HG03025 (cell line): ENCODE results near the gene ATG4D.
"Not testable (repeated sequence)": the region's sequence is repeated elsewhere in the genome, so short reads cannot be mapped to it uniquely, and the experiment has no call there.

ENCODE experiments used
- ATAC-seq: cut with Tn5 transposase; IDR thresholded peaks from one replicate; pipeline ENCODE4 v1.9.1; 2021; ENCODE audit warnings: mild to moderate bottlenecking, moderate library complexity; ENCODE audit not compliant: unreplicated experiment, low FRiP score

The ATG4D gene

DNA sequence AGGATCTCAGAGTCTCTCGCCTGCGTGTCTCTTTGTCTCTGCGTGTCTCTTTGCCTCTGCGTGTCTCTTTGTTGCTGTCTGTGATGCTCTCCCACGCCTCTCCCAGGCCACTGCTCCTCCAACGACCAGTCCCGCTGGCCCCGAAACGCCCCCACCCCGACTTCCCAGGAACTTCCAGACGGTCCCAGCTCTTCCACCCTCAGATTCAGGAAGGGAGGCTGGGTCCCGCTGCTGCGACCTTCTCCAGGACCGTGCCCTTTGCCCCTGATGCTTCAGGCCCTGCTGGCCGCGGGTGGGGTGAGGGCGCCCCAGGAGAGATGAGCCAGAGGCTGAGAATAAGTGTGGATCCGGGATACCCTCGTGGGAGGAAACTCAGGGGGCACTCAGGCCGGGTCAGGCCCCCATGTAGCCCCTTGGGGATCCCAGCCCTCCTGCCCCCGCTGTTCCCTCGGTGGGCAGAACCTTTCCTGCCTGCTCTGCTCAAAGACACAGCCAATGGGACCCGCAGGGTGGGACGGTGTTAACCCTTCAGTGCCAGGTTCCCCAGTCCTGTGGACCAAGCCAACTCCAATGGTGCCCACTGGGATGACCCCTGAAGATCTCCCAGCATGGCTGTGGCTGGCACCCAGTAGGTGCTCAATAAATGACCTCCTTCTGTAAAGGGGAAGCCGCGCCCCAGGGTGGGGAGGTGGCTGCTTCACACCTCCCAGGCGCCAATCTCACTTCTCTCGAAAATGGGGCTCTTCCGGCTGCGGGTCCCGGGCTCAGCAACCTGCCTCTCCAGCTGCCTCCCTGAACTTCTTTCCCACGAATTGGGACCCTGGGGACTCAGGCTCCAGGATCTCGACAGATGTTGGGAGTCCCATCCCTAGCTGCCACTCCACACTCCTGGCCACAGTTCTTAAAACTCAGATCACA is 25.0 kb upstream of the ATG4D start:
- no peak for ATAC-seq

DNA sequence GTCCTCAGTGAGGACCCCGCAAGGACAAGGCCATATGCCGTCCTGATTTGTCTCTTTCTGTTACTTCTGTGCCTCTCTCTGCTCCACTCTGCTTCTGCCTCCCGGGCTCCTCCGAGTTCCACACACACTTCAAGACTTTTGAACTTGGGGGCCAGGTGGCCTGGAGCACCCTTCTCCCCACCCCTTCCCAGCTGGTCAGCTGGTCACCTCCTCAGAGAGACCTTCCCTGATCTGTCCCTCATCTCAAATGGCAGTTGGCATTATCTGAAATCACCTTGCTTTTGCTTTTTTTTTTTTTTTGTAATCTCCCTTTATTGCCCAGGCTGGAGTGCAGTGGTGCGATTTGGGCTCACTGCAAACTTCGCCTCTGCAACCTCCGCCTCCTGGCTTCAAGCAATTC is 24.3 kb upstream of the ATG4D start:
- no peak for ATAC-seq

DNA sequence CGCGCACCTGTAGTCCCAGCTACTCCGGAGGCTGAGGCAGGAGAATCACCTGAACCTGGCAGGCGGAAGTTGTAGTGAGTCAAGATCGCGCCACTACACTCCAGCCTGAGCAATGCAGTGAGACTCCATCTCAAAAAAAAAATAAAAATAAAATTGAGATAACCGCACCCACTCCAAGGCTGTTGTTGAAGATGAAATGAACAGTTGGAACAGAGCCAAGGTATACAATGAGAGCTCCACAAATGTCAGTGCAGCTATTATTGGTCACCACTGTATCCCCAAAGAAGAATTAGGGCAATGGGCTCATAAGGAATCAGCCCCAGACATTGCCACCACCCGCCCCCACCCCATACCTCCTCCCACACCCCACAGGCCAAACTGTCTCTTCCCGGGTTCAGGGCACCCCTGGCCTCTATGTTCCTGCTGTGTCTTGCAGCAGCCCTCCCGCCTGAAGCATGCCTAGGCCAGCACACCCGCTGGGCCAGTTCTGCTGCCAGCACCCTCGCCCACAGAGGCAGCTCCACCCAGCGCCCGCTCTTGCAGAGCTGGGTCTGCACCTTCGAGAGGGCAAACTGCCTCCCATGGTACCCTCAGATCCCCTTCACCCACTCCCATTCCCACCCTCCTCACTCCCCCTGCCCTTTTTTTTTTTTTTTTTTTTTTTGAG is 22.9 kb upstream of the ATG4D start:
- no peak for ATAC-seq

DNA sequence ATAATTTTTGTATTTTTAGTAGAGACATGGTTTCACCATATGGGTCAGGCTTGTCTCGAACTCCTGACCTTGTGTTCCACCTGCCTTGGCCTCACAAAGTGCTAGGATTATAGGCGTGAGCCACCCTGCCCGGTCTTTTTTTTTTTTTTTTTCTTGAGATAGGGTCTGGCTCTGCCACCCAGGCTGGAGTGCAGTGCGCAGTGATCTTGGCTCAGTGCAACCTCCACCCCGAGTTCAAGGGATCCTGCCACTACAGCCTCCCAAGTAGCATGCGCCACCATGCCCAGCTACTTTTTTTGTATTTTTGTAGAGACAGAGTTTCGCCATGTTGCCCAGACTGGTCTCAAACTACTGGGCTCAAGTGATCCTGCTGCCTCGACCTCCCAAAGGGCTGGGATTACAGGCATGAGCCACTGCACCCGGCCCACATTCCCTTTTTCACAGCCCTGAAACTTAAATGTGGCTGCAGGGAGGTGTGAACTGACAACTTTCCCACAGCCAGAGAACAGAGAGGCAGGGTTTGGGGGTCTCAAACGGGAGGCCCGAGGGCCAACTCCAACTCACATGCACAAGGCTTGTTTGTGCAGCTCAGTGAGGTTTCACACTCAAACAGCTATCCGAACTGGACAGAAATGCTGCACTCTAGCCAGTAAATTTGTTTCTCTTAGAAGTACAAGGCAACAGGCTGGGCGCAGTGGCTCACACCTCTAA is 22.1 kb upstream of the ATG4D start:
- ATAC-seq, result no peak

DNA sequence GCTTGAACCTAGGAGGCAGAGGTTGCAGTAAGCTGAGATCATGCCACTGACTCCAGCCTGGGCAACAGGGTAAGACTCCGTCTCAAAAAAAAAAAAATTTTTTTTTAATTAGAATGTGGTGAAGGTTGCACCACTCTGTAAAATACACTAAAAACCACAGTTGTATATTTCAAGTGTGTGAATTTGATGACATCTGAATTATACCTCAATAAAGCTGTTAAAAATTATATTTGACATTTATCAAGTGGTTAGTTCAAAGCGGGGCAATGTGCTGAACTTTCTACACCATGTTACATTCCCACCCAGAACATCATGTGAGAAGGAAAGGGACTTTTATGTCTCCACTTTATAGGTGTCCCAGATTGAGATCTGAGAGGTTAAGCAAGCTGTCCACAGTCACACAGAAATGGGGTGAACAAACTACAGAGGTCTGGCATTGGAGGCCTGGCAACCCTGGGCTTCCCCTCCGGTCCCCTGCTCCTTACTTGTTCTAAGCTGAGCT is 20.5 kb upstream of the ATG4D start:
- ATAC-seq, result no peak

DNA sequence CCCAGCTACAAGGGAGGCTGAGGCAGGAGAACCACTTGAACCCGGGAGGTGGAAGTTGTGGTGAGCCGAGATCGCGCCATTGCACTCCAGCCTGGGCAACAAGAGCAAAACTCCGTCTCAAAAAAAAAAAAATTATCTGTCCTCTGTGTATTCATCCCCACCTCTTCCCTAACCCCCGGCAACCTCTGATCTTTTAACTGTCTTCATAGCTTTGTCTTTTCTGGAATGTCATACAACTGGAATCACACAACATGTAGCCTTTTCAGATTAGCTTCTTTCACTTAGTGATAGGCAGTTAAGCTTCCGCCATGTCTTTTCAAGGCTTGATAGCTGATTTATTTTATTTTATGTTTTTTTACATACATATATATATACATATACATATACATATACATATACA is 18.1 kb upstream of the ATG4D start:
- ATAC-seq, result no peak

DNA sequence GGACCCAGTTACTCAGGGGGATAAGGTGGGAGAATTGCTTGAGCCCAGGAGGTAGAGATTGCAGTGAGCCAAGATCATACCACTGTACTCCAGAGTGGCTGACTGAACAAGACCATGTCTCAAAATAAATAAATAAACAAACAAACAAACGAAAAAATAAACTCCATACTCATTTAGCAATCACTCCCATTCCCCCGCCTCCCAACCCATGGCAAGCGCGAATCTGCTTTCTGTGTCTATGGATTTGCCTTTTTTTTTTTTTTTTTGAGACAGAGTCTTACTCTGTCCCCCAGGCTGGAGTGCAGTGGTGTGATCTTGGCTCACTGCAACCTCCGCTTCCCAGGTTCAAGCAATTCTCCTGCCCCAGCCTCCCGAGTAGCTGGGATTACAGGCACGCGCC is 16.8 kb upstream of the ATG4D start:
- ATAC-seq, result not testable (repeated sequence)

DNA sequence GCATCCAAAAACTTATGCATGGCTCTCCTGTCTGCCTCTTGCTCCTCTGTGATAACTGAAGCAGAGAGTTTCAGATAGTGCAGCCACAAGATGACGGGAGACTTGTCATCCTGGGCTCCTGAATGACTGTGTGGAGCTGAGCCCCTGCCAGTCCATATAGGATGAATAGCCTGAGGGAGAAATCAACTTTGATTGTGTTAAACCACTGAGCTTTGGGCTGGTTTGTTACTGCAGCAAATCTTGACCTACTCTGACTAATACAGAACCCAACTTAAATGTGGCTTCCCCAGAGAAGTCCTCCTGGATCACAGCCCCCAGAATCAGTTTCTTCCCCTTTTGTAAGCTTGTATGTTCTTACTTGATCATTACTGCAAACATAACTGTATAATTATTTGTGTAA is 11.2 kb upstream of the ATG4D start:
- no peak for ATAC-seq

DNA sequence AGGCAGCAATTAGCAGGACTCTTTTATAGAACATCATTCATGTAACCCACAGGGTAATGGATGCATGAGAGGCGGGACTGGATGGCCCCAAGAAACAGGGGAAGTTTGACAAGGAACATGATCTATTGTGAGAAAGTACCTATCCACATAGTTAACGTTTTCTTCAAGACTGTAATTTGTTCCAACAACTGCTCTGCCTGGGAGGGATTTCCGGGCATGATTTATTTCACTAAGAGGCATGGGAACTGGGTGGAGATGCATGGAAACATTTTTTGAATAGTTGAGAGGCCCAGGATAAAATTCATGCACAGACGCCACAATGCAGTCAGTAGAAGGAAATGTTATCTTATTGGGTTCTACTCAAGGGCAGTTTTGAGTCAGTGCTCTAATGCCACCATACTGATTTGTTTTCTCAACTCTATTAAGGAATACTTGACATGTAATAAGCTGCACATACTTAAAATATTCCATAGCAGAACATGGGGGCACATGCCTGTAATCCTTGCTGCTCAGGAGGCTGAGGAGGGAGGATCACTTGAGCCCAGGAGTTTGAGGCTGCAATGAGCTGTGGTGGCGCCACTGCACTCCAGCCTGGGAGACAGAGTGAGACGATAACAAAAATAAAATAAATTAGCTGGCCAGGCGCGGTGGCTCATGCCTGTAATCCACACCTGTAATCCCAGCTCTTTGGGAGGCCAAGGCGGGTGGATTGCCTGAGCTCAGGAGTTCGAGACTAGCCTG is 9.9 kb upstream of the ATG4D start:
- ATAC-seq, result no peak

DNA sequence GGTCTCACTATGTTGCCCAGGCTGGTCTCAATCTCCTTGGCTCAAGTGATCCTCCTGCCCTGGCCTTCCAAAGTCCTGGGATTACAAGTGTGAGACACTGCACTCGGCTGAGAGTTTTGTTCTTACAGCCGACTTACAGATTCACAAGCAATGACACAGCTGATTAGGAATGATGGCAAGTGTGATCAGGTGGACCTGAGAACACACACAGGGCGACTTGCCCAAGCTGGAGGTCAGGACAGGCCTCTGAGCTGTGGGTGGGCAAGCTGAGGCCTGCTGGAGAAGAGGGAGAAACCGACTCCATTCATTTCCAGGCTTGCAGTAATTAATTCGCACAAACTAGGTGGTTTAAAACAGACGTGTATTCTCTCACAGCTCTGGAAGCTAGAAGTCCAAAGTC is 8.1 kb upstream of the ATG4D start:
- ATAC-seq, result no peak

DNA sequence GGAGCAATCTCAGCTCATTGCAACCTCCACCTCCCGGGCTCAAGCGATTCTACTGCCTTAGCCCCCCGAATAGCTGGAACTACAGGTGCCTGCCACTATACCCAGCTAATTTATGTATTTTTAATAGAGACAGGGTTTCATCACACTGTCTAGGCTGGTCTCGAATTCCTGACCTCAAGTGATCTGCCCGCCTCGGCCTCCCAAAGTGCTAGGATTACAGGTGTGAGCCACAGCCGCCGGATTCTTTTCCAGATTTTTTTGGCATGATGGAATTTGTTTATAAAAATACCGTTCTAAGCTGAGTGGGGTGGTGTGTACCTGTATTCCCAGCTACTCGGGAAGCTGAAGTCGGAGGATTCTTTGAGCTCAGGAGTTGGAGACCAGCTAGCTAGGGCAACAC is 6.0 kb upstream of the ATG4D start:
- no peak for ATAC-seq

DNA sequence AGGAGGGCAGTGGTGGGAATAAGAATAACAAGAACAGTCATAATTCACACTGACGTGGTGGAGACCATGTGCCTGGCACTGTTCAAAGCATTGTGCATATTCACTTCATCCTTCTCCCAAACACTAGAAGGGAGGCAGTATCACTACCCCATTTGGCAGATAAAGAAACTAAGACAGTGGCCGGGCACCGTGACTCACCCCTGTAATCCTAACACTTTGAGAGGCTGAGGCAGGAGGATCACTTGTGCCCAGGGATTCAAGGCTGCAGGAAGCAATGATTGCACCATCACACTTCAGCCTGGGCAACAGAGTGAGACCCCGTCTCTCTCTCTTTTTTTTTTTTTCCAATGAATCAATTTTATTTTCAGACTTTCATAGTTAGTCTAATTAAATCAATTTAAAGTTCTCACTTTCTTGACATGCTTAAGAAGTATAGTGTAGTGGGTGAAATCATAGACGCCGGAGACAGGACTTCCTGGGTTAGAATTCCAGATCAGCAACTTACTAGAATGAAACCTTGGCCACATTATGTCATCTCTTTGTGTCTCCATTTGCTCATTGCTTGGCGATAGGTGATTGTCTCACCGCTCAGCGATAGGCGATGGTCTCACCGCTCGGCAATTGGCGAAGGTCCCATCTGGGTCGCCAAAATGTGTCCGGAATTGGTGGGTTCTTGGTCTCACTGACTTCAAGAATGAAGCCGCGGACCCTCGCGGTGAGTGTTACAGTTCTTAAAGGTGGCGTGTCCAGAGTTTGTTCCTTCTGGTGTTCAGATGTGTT is 5.3 kb upstream of the ATG4D start:
- no peak for ATAC-seq

DNA sequence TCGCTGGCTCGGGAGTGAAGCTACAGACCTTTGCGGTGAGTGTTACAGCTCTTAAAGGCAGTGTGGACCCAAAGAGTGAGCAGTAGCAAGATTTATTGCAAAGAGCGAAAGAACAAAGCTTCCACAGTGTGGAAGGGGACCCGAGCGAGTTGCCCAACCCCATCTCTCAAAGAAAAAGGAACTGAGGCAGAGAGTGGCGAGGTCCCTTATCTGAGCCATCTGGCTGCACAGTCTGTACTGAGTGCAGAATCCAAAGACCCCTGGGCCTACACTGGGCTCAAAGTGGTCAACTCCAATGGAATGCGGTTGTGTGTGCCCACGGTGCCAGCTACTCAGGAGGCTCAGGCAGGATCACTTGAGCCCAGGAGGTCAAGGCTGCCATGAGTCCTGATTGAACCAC is 4.7 kb upstream of the ATG4D start:
- not testable (repeated sequence) for ATAC-seq

DNA sequence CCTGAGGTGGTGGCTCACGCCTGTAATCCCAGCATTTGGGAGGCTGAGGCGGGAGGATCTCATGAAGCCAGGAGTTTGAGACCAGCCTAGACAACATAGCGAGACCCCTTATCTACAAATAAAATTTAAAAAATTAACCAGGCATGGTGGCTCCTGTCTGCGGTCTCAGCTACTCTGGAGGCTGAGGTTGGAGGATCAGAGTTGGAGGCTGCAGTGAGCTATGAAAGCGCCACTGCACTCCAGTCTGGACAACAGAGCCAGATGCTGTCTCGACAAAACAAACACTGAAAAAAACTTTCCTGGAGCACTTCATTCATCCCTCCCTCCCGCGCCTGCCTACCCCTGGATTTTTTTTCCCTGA is 665 bp upstream of the ATG4D start:
- no peak for ATAC-seq

DNA sequence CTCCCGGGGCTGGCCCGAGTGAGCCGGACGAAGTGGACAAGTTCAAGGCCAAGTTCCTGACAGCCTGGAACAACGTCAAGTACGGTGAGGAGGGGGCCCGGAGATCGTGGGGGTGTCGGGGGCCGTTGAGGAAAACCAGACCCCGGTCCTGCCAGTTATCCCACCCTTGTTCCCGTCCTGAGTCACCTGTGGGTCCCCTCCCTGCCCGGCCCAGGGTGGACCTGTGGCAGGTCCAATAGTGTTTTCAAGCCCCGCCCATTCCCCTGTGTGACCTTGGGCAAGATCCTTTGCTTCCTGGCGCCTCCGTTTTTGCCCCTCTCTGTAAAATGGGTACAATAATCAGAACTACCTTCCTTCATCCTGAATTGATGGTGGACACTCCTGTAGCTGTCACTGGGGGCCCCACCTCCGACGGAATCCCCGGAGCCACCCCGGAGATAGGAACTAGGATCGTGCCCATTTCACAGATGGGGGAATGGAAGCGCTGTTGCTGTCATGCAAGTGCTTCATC is 593 bp downstream of the ATG4D start:
- peak; percentile 28 for ATAC-seq

DNA sequence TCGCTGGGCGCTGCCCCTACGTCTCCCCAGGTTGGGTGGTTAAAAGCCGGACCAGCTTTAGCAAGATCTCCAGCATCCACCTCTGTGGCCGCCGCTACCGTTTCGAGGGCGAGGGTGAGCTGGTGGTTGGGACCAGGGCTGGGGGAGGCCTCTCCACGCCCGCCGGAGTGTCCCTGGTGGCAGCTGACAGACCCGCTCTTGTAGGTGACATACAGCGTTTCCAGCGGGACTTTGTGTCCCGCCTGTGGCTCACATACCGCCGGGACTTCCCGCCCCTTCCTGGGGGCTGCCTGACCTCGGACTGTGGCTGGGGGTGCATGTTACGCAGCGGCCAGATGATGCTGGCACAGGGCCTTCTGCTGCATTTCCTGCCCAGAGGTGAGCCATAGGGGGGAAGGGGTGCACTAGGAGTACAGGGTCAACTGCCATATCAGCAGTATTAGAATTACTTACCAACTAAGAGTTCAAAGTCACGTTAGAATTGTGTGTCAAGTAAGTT is 1.1 kb downstream of the ATG4D start:
- ATAC-seq, result no peak

DNA sequence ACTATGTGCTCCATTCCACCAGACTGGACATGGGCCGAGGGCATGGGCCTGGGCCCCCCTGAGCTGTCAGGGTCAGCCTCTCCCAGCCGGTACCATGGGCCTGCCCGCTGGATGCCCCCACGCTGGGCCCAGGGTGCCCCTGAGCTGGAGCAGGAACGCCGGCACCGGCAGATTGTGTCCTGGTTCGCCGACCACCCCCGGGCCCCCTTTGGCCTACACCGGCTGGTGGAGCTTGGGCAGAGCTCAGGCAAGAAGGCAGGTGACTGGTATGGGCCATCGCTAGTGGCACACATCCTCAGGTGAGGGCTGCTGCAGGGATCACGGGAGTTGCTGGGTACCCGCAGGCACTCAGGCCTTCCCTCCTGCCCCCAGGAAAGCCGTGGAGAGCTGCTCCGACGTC is 3.1 kb downstream of the ATG4D start:
- no peak for ATAC-seq

DNA sequence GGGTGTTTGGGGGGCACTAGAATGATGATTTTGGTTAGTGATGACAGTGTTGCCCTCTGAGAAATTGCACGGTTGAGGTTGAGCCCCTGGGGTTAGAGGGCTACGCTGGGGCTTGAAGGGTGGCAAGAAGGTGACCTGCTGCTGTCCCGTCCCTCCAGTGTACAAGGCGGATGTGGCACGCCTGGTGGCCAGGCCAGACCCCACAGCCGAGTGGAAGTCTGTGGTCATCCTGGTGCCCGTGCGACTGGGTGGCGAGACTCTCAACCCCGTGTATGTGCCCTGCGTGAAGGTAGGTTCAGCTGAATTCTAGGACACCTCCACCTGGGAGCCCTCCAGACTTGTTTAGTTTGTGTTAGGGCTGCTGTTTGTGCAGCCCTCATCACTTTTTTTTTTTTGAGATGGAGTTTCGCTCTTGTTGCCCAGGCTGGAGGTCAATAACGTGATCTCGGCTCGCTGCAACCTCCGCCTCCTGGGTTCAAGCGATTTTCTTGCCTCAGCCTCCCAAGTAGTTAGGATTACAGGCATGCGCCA is 5.1 kb downstream of the ATG4D start:
- ATAC-seq, result no peak

DNA sequence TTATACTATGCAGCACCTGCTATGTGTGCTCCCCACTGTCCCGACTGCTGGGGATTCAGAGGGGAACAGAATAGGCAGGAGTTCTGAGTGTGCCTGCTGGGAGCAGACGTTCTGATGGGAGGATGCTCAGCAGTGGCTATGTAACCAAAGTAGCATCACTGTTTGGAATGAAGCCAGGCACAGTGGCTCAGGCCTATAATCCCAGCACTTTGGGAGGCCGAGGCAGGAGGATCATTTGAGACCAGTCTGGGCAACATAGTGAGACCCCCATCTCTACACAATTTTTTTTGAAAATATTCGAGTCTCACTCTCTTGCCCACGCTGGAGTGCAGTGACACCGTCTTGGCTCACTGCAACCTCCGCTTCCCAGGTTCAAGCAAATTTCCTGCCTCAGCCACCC is 6.0 kb downstream of the ATG4D start:
- ATAC-seq, result no peak
